Stimulated activated CD8-positive, alpha-beta memory T cell treated with anti-CD3 and anti-CD28 coated beads, Interleukin-15, amount 100 ng/mL, for 24 hours (primary cell): ENCODE measurements around the gene PRAMEF12.
"Not testable (repeated sequence)": the region's sequence is repeated elsewhere in the genome, so short reads cannot be mapped to it uniquely, and the experiment has no call there.

Source experiments
- DNase-seq: peaks from one replicate; pipeline ENCODE4 v3.0.0-alpha.2; 2020; ENCODE audit warnings: low read depth

PRAMEF12 gene

DNA sequence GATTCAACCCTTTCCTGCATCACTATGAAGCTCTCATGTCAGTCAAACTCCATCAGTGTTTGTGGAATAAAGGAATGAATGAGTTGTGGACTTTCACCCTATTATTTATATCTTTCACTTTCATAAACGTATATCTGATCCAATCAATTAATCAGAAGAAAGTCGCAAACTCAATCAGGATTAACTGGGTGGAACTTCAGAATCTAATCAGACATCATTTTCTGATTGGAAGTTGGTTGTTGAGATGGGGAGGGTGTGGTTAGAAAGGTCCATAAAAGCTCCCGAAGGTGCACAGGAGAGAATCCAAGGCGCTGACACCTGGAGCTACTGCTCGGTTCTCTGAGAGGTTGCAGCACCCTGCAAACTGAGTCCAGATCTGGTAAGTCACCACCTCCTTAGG, at the start of gene PRAMEF12:
TSS of gene PRAMEF12 (plus strand) at position 301 of the 400 bp plus-strand sequence. CDS start 1,130 bp downstream, outside the sequence.
- DNase-seq, result no peak

DNA sequence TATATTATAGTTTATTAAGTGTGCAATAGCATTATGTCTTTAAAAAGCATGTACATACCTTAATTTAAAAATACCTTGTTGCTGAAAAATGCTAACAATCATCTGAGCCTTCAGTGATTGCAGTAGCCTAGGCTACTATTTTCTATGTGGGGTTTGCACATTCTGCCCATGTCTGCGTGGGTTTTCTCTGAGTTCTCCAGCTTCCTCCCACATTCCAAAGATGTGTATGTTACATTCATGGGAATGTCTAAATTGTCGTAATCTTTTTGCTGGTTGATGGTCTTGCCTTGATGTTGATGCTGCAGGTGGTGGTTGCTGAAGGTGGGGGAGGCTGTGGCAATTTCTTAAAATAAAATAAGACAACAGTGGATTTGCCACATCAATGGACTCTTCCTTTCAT, 45.1 kb upstream of the PRAMEF12 start:
- no peak for DNase-seq

- no peak for DNase-seq
Observed at GRCh38 chr1:12730156-12730555, 43.4 kb upstream of the PRAMEF12 start.

DNA sequence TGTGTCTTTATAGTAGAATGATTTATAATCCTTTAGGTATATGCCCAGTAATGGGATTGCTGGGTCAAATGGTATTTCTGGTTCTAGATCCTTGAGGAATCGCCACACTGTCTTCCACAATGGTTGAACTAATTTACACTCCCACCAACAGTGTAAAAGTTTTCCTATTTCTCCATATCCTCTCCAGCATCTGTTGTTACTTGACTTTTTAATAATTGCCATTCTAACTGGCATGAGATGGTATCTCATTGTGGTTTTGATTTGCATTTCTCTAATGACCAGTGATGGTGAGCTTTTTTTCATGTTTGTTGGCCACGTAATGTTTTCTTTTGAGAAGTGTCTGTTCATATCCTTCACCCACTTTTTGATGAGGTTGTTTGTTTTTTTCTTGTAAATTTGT, 42.5 kb upstream of the PRAMEF12 start:
- DNase-seq, result not testable (repeated sequence)

- DNase-seq, result no peak
Observed at GRCh38 chr1:12734651-12735050, 38.9 kb upstream of the PRAMEF12 start.

- DNase-seq, result no peak
Observed at GRCh38 chr1:12738934-12739333, 34.6 kb upstream of the PRAMEF12 start.

DNA sequence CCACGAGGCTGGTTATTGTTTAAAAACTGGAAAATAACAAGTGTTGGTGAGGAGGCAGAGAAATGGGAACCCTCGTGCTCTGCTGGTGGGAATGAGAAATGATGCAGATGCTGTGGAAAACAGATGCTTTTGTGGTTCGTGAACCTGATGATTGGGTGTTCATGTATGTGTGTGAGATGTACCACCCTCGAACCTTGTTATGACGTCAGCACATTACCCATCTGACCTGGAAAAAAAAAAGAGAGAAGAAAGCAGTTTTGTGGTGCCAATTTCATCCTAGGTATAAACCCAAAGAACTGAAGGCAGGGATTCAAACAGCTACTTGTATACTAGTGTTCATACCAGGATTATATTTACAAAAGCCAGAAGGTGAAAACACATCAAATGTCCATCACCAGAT, 33.9 kb upstream of the PRAMEF12 start:
- DNase-seq, result no peak

GRCh38 chr1:12741946-12742345, 31.6 kb upstream of the PRAMEF12 start:
- no peak for DNase-seq

DNA sequence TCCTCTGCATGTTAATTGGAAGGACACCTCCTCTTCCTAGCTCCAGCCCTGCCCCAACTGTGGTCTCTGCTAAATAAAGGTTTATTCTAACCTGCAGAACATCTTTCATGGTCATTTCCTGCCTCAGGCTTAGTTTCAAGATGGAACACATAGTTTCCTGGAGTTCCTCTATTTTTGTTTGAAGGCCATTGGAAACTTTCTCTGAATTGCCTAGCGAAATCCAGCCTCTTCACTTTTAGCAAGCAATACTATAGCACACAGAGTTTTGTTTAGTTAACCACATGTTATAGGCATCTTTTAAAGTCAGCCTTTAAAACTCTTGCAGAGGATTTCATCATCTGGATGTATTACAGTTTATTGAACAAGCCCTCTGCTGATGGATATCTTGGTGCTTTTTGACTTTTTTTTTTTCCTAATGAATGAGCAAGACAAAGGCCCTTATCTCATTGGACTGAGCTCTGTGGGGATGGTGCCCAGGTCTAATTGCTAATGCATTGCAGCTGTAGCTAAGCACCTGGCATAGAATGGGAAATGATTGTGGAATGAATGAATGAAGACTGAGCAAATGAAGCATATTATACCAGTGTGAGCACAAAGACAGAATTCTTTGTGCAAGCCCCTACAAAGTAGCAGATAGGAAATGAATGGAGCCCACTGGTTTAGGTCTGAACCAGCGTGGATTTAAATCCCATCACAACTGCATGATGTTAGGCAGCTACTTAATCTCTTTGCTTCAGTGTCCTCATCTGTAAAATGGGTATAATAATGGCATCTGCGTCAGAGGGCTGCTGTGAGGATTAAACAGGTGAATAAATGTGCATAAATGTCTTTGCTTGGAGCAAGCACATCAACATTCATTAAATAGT, 28.2 kb upstream of the PRAMEF12 start:
- DNase-seq, result no peak

DNA sequence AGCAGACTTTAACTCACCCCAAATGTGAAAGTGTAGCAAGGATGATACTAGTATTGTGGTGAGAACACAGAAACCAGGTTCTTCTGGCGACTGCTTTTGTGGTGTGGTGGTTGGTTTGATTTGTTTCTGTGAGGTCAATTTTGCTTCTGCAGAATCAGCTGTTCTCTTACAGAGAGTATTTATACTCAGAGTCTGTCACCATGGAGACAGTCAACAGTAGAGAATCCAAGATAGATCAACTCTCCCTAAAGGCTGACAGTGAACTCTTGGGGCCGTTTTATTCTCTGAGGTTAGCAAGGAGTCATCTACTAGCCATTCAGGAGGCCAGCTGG, 27.6 kb upstream of the PRAMEF12 start, which contains the start of gene CFAP107:
TSS of gene CFAP107 (plus strand) at position 209 of the 332 bp plus-strand sequence. CDS start 231 bp downstream, outside the sequence.
- no peak for DNase-seq

DNA sequence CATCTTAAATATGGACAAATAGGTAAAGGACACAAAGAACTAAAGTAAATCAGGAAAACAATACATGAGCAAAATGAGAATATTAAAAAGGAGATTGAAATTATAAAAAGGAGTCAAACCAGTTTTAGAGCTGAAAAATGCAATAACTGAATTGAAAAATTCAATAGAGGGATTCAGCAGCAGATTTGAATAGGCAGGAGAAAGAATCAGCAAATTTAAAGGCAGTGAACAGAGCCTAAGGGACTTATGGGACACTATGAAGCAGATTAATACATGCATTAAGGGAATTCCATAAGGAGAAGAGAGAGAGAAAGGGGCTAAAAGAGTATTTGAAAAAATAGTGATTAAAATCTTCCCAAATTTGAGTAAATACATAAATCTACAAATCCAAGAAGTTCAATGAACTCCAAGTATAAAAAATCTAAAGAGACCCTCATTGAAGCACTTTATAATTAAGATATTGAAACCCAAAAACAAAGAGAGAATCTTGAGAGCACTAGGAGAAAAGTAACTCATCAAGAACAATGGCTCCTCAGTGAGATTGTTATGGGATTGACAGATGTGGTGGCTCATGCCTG, 24.7 kb upstream of the PRAMEF12 start:
- DNase-seq, result no peak

DNA sequence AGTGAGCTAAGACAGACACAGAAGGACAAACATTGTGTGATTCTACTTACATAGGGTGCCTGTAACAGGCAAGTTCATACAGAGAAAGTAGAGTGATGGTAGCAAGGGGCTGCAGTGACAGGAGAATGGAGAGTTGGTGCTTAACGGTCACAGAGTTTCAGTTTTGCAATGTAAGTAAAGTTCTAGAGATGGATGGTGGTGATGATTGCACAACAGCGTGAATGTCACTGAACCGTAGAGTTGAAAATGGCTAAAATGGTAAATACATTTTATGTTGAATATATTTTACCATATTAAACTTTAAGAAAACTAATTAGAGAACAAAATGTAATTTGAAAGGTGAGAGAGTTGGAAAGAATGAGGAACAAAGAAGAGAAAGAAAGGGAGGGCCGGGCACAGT, 18.8 kb upstream of the PRAMEF12 start:
- DNase-seq, result no peak

GRCh38 chr1:12756273-12756672, 17.3 kb upstream of the PRAMEF12 start:
- no peak for DNase-seq

GRCh38 chr1:12756768-12757413, 16.6 kb upstream of the PRAMEF12 start:
- DNase-seq, result no peak

- DNase-seq, result no peak
Observed at GRCh38 chr1:12757836-12758235, 15.7 kb upstream of the PRAMEF12 start.

- DNase-seq, result no peak
Observed at GRCh38 chr1:12760256-12760795, 13.2 kb upstream of the PRAMEF12 start.

GRCh38 chr1:12761781-12762180, 11.8 kb upstream of the PRAMEF12 start:
- DNase-seq, result no peak

DNA sequence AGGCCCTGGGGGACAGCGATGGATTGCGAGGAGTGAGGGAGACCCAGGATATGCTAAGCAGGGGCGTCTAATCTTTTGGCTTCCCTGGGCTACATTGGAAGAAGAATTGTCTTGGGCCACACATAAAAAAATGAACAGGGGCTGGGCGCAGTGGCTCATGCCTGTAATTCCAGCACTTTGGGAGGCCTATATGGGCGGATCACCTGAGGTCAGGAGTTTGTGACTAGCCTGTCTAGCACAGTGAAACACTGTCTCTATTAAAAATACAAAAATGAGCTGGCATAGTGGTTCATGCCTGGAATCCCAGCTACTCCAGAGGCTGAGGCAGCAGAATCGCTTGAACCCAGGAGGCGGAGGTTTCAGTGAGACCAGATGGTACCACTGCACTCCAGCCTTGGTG, 10.8 kb upstream of the PRAMEF12 start:
- DNase-seq, result no peak

DNA sequence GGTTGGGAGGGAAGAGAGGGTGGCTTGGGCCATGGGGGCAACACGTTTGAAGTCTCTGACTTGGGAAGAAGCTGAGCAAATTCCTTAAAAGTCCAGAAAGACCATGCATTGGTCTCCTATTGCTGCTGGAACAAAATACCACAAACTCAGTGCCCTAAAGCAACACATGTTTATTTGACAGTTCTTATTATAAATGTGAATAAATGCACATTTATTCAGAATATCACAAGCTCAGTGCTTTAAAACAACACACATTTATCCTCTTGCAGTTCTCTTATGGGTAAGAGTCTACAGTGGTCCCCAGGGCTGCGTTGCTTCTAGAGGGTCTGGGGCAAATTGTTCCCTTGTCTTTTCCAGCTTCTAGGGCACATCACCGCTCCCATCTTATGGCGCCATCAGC, 10.1 kb upstream of the PRAMEF12 start:
- DNase-seq, result no peak

DNA sequence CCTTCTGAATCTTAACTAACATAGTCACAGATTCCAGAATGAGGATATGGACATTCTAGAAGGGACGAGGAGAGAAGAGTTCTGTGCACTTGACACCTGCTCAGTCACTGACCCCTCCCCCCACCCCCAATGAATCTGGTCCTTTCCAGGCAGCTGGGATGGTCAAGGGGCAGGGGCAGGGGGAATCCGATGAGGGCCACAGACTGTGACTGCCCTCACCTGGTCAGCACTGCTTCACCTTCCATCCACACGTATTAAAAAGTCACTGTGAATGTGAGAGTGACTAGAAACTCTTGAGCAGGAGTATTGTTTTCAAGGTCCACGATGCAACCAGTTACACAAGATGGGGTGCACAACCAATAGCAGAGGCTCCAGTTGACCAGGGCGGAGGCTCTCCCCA, 9.5 kb upstream of the PRAMEF12 start:
- no peak for DNase-seq

- no peak for DNase-seq
Observed at GRCh38 chr1:12769031-12769430, 4.5 kb upstream of the PRAMEF12 start.

- no peak for DNase-seq
Observed at GRCh38 chr1:12769976-12770505, 3.5 kb upstream of the PRAMEF12 start.

DNA sequence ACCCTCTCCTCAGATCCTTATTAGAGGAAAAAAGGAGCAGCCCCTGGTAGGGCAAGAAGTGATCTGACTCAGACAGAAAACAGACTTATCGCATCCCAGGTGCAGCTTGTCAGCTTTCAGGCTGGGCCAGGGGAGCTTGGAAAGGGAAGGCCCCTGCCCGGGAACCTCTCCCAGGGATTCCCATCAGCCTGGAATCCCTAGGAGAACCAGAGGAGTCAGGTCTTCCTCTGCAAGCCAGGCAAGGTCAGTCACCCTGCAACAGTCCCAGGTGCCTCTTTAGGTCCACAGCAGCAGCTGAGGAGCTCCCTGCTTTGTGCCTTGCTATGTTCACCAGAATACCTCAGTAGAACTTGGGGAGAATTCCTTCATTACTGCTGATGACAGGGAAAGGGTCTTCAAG, 2.9 kb upstream of the PRAMEF12 start:
- no peak for DNase-seq
